K562 (cell line): Measurements from ENCODE around the gene PREP. TPM values are rescaled to one million over a fixed set of nuclear protein-coding genes. Genes with fewer than 3 reads are reported as not detected.

Source experiments
- ATAC-seq: fragments of 200-7000 bp; cut with Tn5 transposase; 3 replicates; pipeline ENCODE4 v1.9.1; 2020; ENCODE audit warnings: moderate library complexity
- BruUV-seq: library from RNA; stranded (reverse); fragments of 400-500 nt; replicated peaks from 2 replicates; lab custom pipeline; 2021; lab: Mats Ljungman, UMichigan
- CTCF ChIA-PET: fragments of 300-600 bp; formaldehyde crosslinking; extraction: SDS; loops from one replicate; lab custom pipeline; 2021; ENCODE audit warnings: low intra/inter-chr PET ratio; lab: Yijun Ruan, JAX
- POLR2A ChIA-PET: fragments of 300-600, 350-650 bp; sonication (Branson Sonifier 250); formaldehyde crosslinking; extraction: SDS; loops from one replicate; lab custom pipeline; 2021; ENCODE audit warnings: antibody characterized with exemption, inconsistent platforms; lab: Yijun Ruan, JAX
- DNase-seq, 4 experiments: peaks; one replicate each; pipeline versions ENCODE4 v3.0.0 to v3.0.0-alpha.2; 2011 to 2018; ENCODE audit warnings: low spot score in 3 of 4, mixed read lengths in 3 of 4; ENCODE audit errors: extremely low read depth in 1 of 4
- FAIRE-seq: peaks from 2 replicates; lab custom pipeline; 2011; peaks lifted over from hg19 to GRCh38; lab: Jason Lieb, UNC
- H2AFZ ChIP-seq: 2 replicates; pipeline ENCODE4 v1.6.0; 2011; ENCODE audit warnings: low read depth, low read length, control low read depth, inconsistent platforms
- H3K27ac ChIP-seq: fragments of 200-600 bp; 3 replicates; pipeline ENCODE4 v1.8.0; 2011; ENCODE audit warnings: low read depth, mild to moderate bottlenecking, control low read depth, inconsistent platforms, low read length, moderate library complexity, mixed read lengths; ENCODE audit errors: extremely low read depth
- H3K27me3 ChIP-seq, 2 experiments: fragments of 300-600 bp in 1 of 2; 2 replicates in 1 of 2; 3 replicates in 1 of 2; pipeline versions ENCODE4 v1.6.0 to v1.8.0; 2011; ENCODE audit warnings: inconsistent platforms in 2 of 2, low read length in 2 of 2, mild to moderate bottlenecking in 1 of 2, mixed read lengths in 1 of 2, moderate library complexity in 1 of 2; ENCODE audit not compliant: control insufficient read depth in 2 of 2, insufficient read depth in 2 of 2
- H3K36me3 ChIP-seq: fragments of 300-600 bp; 3 replicates; pipeline ENCODE4 v1.8.0; 2011; ENCODE audit warnings: mild to moderate bottlenecking, low read length, inconsistent platforms; ENCODE audit not compliant: control insufficient read depth, insufficient read depth
- H3K4me1 ChIP-seq, 2 experiments: fragments of 200-600 bp in 1 of 2; replicated peaks in 1 of 2; 2 replicates in 1 of 2; 3 replicates in 1 of 2; pipeline versions ENCODE4 v1.5.1 to v1.8.0; 2011; ENCODE audit warnings: inconsistent platforms in 2 of 2, low read length in 2 of 2, mild to moderate bottlenecking in 1 of 2, mixed read lengths in 1 of 2, moderate library complexity in 1 of 2; ENCODE audit not compliant: control insufficient read depth in 2 of 2, insufficient read depth in 2 of 2
- H3K4me2 ChIP-seq: 2 replicates; pipeline ENCODE4 v1.6.1; 2011; ENCODE audit warnings: low read length, control low read depth, inconsistent platforms, mixed read lengths; ENCODE audit not compliant: insufficient read depth
- H3K4me3 ChIP-seq: fragments of 200-600 bp; sonication (generic), shearing (Covaris generic); 2 replicates; pipeline ENCODE4 v1.5.1; 2016; ENCODE audit warnings: control low read depth, inconsistent platforms
- H3K79me2 ChIP-seq: fragments of 200-600 bp; 3 replicates; pipeline ENCODE4 v1.8.0; 2011; ENCODE audit warnings: low read length, inconsistent platforms; ENCODE audit not compliant: control insufficient read depth, insufficient read depth
- H3K9ac ChIP-seq, 2 experiments: 2 replicates each; pipeline versions ENCODE4 v1.6.0 to v1.6.1; 2011; ENCODE audit warnings: low read depth in 2 of 2, low read length in 2 of 2, control low read depth in 1 of 2, inconsistent platforms in 1 of 2, mild to moderate bottlenecking in 1 of 2, mixed read lengths in 1 of 2; ENCODE audit not compliant: insufficient read depth in 1 of 2
- H3K9me1 ChIP-seq: one replicate; pipeline ENCODE4 v1.6.0; 2011; ENCODE audit warnings: inconsistent platforms, mild to moderate bottlenecking, low read length, moderate library complexity; ENCODE audit not compliant: control insufficient read depth, insufficient read depth
- H3K9me3 ChIP-seq: replicated peaks from 2 replicates; pipeline ENCODE4 v1.5.1; 2011; ENCODE audit warnings: low read depth, low read length, inconsistent platforms; ENCODE audit not compliant: control insufficient read depth, insufficient read depth
- H4K20me1 ChIP-seq: replicated peaks from 2 replicates; pipeline ENCODE4 v1.6.1; 2011; ENCODE audit warnings: low read length, inconsistent platforms, mixed read lengths; ENCODE audit not compliant: control insufficient read depth, insufficient read depth
- CBX5 ChIP-seq: IDR thresholded peaks from 2 replicates; pipeline ENCODE4 v1.6.1; 2014; ENCODE audit warnings: low read depth, borderline replicate concordance
- CREBBP ChIP-seq: IDR thresholded peaks from one replicate; pipeline ENCODE4 v1.6.1; 2012; ENCODE audit warnings: low read depth, mild to moderate bottlenecking, control low read depth, inconsistent platforms, low read length
- MXI1 ChIP-seq: IDR thresholded peaks from 2 replicates; pipeline ENCODE4 v1.6.1; 2011; ENCODE audit warnings: low read depth, mild to moderate bottlenecking, improper control_type of control experiment, low read length
- MYBL2 ChIP-seq, 2 experiments: fragments of 450-650 bp in 1 of 2; sonication (generic) in 1 of 2; formaldehyde crosslinking in 1 of 2; IDR thresholded peaks; 2 replicates each; pipeline versions ENCODE4 v1.6.1 to v1.8.1; 2017 to 2022; ENCODE audit warnings: borderline replicate concordance in 1 of 2, inconsistent platforms in 1 of 2, low read depth in 1 of 2, mild to moderate bottlenecking in 1 of 2, missing genetic modification reagents in 1 of 2, moderate library complexity in 1 of 2
- RBM39 ChIP-seq: fragments of 200-400 bp; formaldehyde crosslinking; optimal IDR thresholded peaks from 2 replicates; pipeline ENCODE3; 2018; ENCODE audit warnings: low read depth, low read length
- TRIM24 ChIP-seq, 2 experiments: fragments of 450-650 bp; IDR thresholded peaks; 2 replicates each; pipeline ENCODE4 v1.6.1; 2016
- ZNF224 ChIP-seq: sonication (generic); formaldehyde crosslinking; IDR thresholded peaks from 2 replicates; pipeline ENCODE4 v1.8.0; 2022; ENCODE audit warnings: mild to moderate bottlenecking, missing genetic modification reagents
- WGBS: fragments of 100-300 bp; shearing (Covaris generic); methylation state at CpG from one replicate; pipeline ENCODE4 v1.1.6; 2016; ENCODE audit warnings: low coverage, mixed read lengths; ENCODE audit not compliant: insufficient coverage; ENCODE audit errors: missing lambda C conversion rate; 5-methylcytosine and 5-hydroxymethylcytosine counted together
- in situ Hi-C: fragments of 300-500 bp; cut with MboI; formaldehyde crosslinking; loops from 4 replicates; pipeline ENCODE4 v1.15.0; 2018; ENCODE audit warnings: inconsistent platforms, mixed read lengths
- intact Hi-C: fragments of 100-400 bp; cut with micrococcal nuclease; formaldehyde crosslinking; loops from 2 replicates; pipeline ENCODE4 v1.14.2; 2022
- polyA plus RNA-seq, 8 experiments: library from polyadenylated mRNA; depleted of rRNA in 4 of 8; stranded (reverse) in 5 of 8; unstranded in 3 of 8; fragments of >200 nt; fragmentation: Nextera tagmentation in 2 of 8; fragmentation: Illumina TruSeq in 1 of 8; extraction: Ambion mirVana in 2 of 8; extraction: Trizol in 1 of 8; gene quantifications; 2 replicates each; pipeline versions ENCODE4 v1.2.1 to v1.2.3, GENCODE V29; 2011 to 2014; ENCODE audit warnings: inconsistent platforms in 1 of 8, missing spikeins in 1 of 8
- total RNA-seq, 7 experiments: library from RNA; depleted of rRNA in 6 of 7; stranded (reverse); fragments of >200 nt in 6 of 7; fragmentation: Illumina TruSeq in 2 of 7; extraction: Trizol in 2 of 7; gene quantifications; 2 replicates each; pipeline versions ENCODE4 v1.2.1 to v1.2.3, GENCODE V29; 2011 to 2021; ENCODE audit warnings: low replicate concordance in 1 of 7
- TF ChIP-seq, protein P1 (sequence below): IDR thresholded peaks from 2 replicates; pipeline ENCODE4 v1.6.1; 2014; ENCODE audit warnings: antibody characterized with exemption

Gene PREP
- total and polyA plus RNA-seq, 9 of the 15 experiments (the other 6 are each of a cell fraction or from before 2014, with no cell fraction given), result 14.1 to 60.8 (median 28.3) TPM

DNA sequence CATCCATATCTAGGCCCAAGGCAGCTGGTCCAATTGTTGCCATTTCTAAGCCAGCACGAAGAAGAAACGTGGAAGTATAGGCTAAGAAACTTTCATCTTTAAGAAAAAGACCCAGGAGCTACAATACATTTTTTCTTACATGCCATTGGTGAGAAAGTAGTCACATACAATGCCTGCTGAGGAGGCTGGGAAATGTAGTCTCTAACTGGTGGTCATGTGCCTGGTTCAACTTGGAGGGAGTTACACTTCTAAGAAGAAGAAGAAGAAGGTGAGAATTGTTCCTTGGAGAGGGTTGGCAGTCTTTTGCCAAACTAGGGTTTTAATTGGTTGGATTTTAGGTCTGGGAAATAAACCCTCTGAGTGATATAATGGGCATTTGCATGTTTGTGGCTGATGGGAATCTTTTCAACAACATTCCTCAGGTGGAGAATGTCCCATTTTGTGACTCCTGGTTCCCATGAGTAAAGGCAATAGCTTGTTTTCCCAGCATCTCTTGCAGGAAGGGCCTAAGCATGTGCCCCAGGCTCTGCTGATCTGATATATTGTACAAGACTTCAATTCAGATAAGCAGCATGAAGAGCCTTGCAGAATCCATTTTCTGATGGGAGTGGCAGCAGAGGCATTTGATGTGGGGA is 47.0 kb upstream of the PREP start:
- FAIRE-seq (no peak), ATAC-seq (no peak), DNase-seq (no peak)
- intact Hi-C loops (no loop called here), in situ Hi-C loops (no loop called here)
- ChIA-PET POLR2A (no interaction called here), CTCF (no interaction called here)
- Histone ChIP-seq H3K9me3 (no peaks in the 10 kb centered on the region), H3K4me2 (no peak overlapping the region), H3K27ac (no peak overlapping the region), H3K9me1 (no peaks in the 10 kb centered on the region), H3K36me3 (no peaks in the 10 kb centered on the region), H3K27me3 (peaks cover 0 to 2% of the 10 kb centered on the region in 2 experiments; a peak in 3 of 5 replicates), H3K4me1 (no peaks in the 10 kb centered on the region), H3K4me3 (no peak overlapping the region), H3K79me2 (no peaks in the 10 kb centered on the region), H2AFZ (no peak overlapping the region), H3K9ac (no peak overlapping the region), H4K20me1 (no peaks in the 10 kb centered on the region)
- WGBS, result 0% methylated on average over 2 of the region's 2 CpGs
- TF ChIP-seq CBX5 (no peak), CREBBP (no peak), MXI1 (no peak), RBM39 (no peak), TRIM24 (IDR thresholded peaks at IDR 0.05) (no peak), MYBL2 (IDR thresholded peaks at IDR 0.05; ENCODE audit: low read depth) (no peak), MYBL2 (CRISPR knock-in tag; IDR thresholded peaks at IDR 0.05; ENCODE audit: borderline replicate concordance) (no peak), ZNF224 (CRISPR knock-in tag) (no peak)
- TF ChIP-seq, protein P1, sequence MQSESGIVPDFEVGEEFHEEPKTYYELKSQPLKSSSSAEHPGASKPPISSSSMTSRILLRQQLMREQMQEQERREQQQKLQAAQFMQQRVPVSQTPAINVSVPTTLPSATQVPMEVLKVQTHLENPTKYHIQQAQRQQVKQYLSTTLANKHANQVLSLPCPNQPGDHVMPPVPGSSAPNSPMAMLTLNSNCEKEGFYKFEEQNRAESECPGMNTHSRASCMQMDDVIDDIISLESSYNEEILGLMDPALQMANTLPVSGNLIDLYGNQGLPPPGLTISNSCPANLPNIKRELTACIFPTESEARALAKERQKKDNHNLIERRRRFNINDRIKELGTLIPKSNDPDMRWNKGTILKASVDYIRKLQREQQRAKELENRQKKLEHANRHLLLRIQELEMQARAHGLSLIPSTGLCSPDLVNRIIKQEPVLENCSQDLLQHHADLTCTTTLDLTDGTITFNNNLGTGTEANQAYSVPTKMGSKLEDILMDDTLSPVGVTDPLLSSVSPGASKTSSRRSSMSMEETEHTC, result no peak
- BruUV-seq, result no TSS peak
